OCI-M2 (cell line): ENCODE results near the gene FZD7.

Experiments
- DNase-seq: peaks from one replicate; lab custom pipeline; 2025; ENCODE audit not compliant: unreplicated experiment; lab: John Stamatoyannopoulos, UW

The FZD7 gene

DNA sequence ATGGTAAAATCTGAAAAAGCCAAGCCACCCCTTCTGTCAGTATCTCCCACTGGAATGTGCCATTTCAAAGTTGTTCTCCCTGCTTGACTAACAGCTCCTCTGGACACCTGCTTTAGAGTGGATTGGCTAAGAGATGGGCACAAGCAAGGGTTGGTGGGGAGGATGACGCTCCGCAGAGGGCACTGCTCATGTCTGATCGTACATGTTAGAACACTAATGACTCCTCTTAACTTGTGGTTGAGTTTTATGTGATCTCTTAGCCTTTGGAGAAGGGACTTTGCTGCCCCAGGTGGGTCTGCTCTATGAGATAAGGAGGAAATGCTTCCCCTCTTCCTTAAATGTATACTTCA lies 31.2 kb downstream of the FZD7 start:
- DNase-seq = no peak

- DNase-seq = no peak
These were observed 32.2 kb downstream of the FZD7 start for GRCh38 chr2:202065876-202066275.

GRCh38 chr2:202066875-202067274 lies 33.2 kb downstream of the FZD7 start:
- DNase-seq = no peak

- no peak for DNase-seq
These were observed 33.9 kb downstream of the FZD7 start for GRCh38 chr2:202067589-202067988.

- DNase-seq = peak; percentile 66
These were observed 35.8 kb downstream of the FZD7 start for GRCh38 chr2:202069170-202070067.

DNA sequence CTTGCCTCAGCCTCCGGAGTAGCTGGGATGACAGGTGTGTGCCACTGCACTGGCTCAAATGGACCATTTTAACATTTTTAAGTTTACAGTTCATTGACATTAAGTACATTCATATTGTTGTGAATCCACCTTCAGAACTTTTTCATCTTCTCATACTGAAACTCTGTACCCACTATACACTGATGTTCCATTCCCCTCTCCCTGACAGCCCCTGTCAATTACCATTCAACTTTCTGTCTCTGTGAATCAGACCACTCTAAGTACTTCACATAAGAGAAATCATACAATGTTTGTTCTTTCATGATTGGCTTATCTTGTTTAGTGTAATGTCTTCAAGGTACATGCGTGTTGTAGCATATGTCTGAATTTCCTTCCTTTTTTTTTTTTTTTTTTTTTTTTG lies 37.5 kb downstream of the FZD7 start:
- no peak for DNase-seq

- no peak for DNase-seq
These were observed 38.6 kb downstream of the FZD7 start for GRCh38 chr2:202072226-202072625.

GRCh38 chr2:202072737-202073401 lies 39.2 kb downstream of the FZD7 start, which contains the start of gene KIAA2012:
TSS of gene KIAA2012 (plus strand) at chr2:202073255. CDS start at chr2:202073628, 373 bp downstream.
- no peak for DNase-seq

DNA sequence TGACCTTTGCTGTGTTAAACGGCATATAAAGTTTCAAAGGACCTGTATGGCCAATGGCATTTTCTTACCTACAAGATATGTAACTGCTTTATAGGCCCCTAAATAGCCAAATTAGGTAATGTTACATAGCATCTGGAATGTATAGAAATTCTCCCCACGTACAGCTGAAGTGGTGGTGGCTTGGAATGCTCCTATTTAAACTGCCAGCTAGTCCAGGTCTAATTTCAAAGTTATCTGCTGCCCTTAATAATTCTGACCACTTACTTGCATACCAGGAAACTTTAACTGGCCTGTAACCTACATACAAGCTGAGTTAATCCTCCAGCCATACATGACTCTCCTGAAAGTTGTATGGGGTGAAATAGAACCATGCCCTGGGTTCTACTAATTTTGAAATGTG lies 40.7 kb downstream of the FZD7 start:
- no peak for DNase-seq

DNA sequence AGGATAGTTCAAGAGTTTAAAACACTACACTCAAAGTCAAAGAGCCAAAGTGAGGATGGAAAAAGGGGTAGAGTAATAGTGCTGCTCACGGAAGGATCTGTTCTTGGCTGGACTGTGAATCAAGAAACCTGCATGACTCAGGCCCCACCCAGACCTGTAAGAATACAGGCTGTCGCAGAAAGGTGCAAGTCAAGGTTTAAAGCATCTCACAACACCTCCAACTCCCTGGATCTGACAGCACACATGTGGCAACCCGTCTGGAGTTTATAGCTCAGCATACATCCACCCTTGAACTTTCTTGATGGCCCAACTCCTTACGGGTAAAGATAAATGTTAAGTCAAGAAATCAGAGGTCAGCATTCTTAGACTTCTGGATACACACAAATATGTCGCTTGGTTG lies 45.7 kb downstream of the FZD7 start:
- DNase-seq = no peak

DNA sequence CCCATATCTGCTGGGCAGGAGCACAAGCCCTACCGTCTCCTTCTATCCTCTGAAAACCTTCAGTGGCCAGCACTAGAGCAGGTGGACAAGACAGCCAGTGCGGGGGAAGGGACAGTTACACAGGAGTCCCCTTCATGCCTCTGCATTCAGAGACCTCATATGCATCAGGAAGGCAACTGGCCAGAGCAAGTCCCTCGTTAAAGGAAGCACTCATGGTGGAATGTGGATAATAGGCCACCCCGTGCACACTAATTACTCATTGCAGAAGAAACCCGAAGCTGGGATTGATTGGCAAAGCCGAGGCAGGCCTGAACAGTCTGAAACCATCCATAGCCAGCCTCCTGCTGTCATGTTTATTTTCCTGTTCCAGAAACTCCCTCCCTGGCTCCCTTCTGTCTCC lies 50.6 kb downstream of the FZD7 start:
- DNase-seq = no peak
